HG03442 (cell line): ENCODE data around the gene DDX47.
"Not testable (repeated sequence)": the region's sequence is repeated elsewhere in the genome, so short reads cannot be mapped to it uniquely, and the experiment has no call there.

Source experiments
- ATAC-seq: cut with Tn5 transposase; IDR thresholded peaks from one replicate; pipeline ENCODE4 v1.9.1; 2021; ENCODE audit warnings: mild to moderate bottlenecking, moderate library complexity; ENCODE audit not compliant: unreplicated experiment

DDX47 gene

GRCh38 chr12:12796928-12797793 is 16.0 kb upstream of the DDX47 start:
- no peak for ATAC-seq

- no peak for ATAC-seq
Observed at GRCh38 chr12:12797794-12798152, 15.4 kb upstream of the DDX47 start.

- ATAC-seq, result no peak
Observed at GRCh38 chr12:12798480-12798879, 14.7 kb upstream of the DDX47 start.

GRCh38 chr12:12799163-12799920 is 13.8 kb upstream of the DDX47 start:
- ATAC-seq, result no peak

- no peak for ATAC-seq
Observed at GRCh38 chr12:12800406-12801180, 12.6 kb upstream of the DDX47 start.

GRCh38 chr12:12801656-12802055 is 11.5 kb upstream of the DDX47 start:
- not testable (repeated sequence) for ATAC-seq

GRCh38 chr12:12803186-12803585 is 10.0 kb upstream of the DDX47 start:
- peak; percentile 82 for ATAC-seq

GRCh38 chr12:12804011-12804410 is 9.1 kb upstream of the DDX47 start:
- ATAC-seq, result no peak

GRCh38 chr12:12804432-12804886 is 8.7 kb upstream of the DDX47 start:
- ATAC-seq, result no peak

- no peak for ATAC-seq
Observed at GRCh38 chr12:12806784-12807516, 6.2 kb upstream of the DDX47 start.

GRCh38 chr12:12807517-12807903 is 5.6 kb upstream of the DDX47 start:
- ATAC-seq, result not testable (repeated sequence)

- ATAC-seq, result peak; percentile 53
Observed at GRCh38 chr12:12807970-12808702, 5.0 kb upstream of the DDX47 start.

- no peak for ATAC-seq
Observed at GRCh38 chr12:12810553-12811021, 2.6 kb upstream of the DDX47 start.

- no peak for ATAC-seq
Observed at GRCh38 chr12:12811343-12811742, 1.8 kb upstream of the DDX47 start.

GRCh38 chr12:12812174-12812573 is 972 bp upstream of the DDX47 start:
- ATAC-seq, result no peak

- ATAC-seq, result no peak
Observed at GRCh38 chr12:12812618-12813119, 477 bp upstream of the DDX47 start.

- no peak for ATAC-seq
Observed at GRCh38 chr12:12817616-12818015, 4.5 kb downstream of the DDX47 start.

GRCh38 chr12:12818701-12819100 is 5.6 kb downstream of the DDX47 start:
- ATAC-seq, result no peak

GRCh38 chr12:12819221-12819620 is 6.1 kb downstream of the DDX47 start:
- no peak for ATAC-seq
